ENCODE results near the gene SACS. TPM values are rescaled to one million over a fixed set of nuclear protein-coding genes. Genes with fewer than 3 reads are reported as not detected.
A peak's percentile ranks its signal among the peaks of the same experiment; 100 is the strongest.
"Not testable (repeated sequence)": the region's sequence is repeated elsewhere in the genome, so short reads cannot be mapped to it uniquely, and the experiment has no call there.

Gene SACS
- total and polyA plus RNA-seq, 3 experiments from 2014 or later = 7.8 to 50.6 (median 48.1) TPM

- Mint-ChIP-seq H3K36me3 (peaks cover 0 to 1% (median 0%) of the 10 kb centered on the region in 3 donors), H3K4me3 (no peak overlapping the region), H3K27me3 (peaks cover 5 to 13% of the 10 kb centered on the region in 2 donors), H3K27ac (no peak overlapping the region), H3K9me3 (no peaks in the 10 kb centered on the region), H3K4me1 (no peaks in the 10 kb centered on the region)
- Histone ChIP-seq H3K9me3 (ENCODE audit: low read length) (no peaks in the 10 kb centered on the region), H3K27ac (ENCODE audit: low read depth, low read length) (no peak overlapping the region), H3K36me3 (ENCODE audit: insufficient read depth, low read length) (no peaks in the 10 kb centered on the region), H3K4me1 (ENCODE audit: insufficient read depth, low read length) (no peaks in the 10 kb centered on the region), H3K27me3 (ENCODE audit: insufficient read depth, low read length, poor library complexity, severe bottlenecking) (no peaks in the 10 kb centered on the region), H3K4me3 (ENCODE audit: low read length) (no peak overlapping the region)
- ChIA-PET POLR2A (no interaction called here), CTCF (no interaction called here)
- DNase-seq = no peak
Observed at GRCh38 chr13:23414682-23415081, 18.8 kb downstream of the SACS start.

DNA sequence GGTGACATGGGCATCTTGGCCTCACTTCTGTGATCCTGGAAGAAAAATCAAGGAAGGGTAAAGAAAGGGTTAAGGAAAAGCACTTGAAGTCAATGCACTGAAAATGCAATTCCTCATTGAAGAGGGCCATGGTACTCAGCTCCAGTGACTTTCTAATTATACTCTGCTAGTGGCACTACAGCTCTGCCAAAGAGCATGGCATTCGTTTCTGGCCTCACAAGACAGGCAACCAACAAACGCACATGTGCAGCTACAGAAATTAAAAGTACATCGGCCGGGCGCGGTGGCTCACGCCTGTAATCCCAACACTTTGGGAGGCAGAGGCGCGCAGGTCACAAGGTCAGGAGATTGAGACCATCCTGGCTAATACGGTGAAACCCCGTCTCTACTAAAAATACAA is 21.8 kb downstream of the SACS start:
- no peaks in the 10 kb centered on the region for H3K9me3 Mint-ChIP-seq
- peaks cover 0 to 4% (median 3%) of the 10 kb centered on the region in 3 donors for H3K4me1 Mint-ChIP-seq
- H3K36me3 ChIP-seq (ENCODE audit: insufficient read depth, low read length) = no peaks in the 10 kb centered on the region

DNA sequence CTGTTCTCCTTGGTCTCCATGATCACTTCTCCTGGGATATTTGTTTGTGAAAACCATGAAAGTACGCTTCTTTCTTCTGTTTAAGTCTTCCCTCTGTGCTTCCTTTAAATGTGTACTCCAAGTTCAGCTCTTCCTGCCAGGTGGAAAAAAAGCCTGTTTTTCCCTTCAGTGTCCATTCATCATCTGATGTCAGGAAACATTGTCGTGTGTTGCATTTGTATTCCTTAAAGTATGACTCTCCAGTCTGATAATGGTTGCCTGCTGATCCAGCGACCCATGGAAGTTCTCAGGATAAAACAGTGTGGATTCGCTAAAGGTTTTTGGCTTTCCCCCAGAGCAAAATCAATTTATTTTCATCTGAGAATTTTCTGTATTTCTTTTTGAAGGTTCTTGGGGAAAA is 22.3 kb downstream of the SACS start:
- no peak overlapping the region for H3K4me3 ChIP-seq (ENCODE audit: low read length)
- Mint-ChIP-seq H3K27me3 (peaks cover 5 to 13% of the 10 kb centered on the region in 2 donors), H3K36me3 (peaks cover 0 to 1% (median 0%) of the 10 kb centered on the region in 3 donors), H3K9me3 (no peaks in the 10 kb centered on the region), H3K27ac (no peak overlapping the region), H3K4me3 (no peak overlapping the region), H3K4me1 (peaks cover 0 to 4% (median 4%) of the 10 kb centered on the region in 3 donors)
- H3K9me3 ChIP-seq (ENCODE audit: low read length) = no peaks in the 10 kb centered on the region
- ChIA-PET CTCF (no interaction called here), POLR2A (no interaction called here)
- DNase-seq = no peak
- H3K27me3 ChIP-seq (ENCODE audit: insufficient read depth, low read length, poor library complexity, severe bottlenecking) = no peaks in the 10 kb centered on the region
- no peaks in the 10 kb centered on the region for H3K4me1 ChIP-seq (ENCODE audit: insufficient read depth, low read length)
- no peak overlapping the region for H3K27ac ChIP-seq (ENCODE audit: low read depth, low read length)
- no peaks in the 10 kb centered on the region for H3K36me3 ChIP-seq (ENCODE audit: insufficient read depth, low read length)

More for the DNA sequence above, 21.8 kb downstream of the SACS start:
- ChIA-PET CTCF (no interaction called here), POLR2A (no interaction called here)
- no peak overlapping the region for H3K4me3 ChIP-seq (ENCODE audit: low read length)
- no peak for DNase-seq
- Mint-ChIP-seq H3K36me3 (peaks cover 0 to 1% (median 0%) of the 10 kb centered on the region in 3 donors), H3K27me3 (peaks cover 5 to 13% of the 10 kb centered on the region in 2 donors), H3K27ac (no peak overlapping the region), H3K4me3 (no peak overlapping the region)
- no peak overlapping the region for H3K27ac ChIP-seq (ENCODE audit: low read depth, low read length)
- H3K9me3 ChIP-seq (ENCODE audit: low read length) = no peaks in the 10 kb centered on the region
- H3K27me3 ChIP-seq (ENCODE audit: insufficient read depth, low read length, poor library complexity, severe bottlenecking) = no peaks in the 10 kb centered on the region
- no peaks in the 10 kb centered on the region for H3K4me1 ChIP-seq (ENCODE audit: insufficient read depth, low read length)

DNA sequence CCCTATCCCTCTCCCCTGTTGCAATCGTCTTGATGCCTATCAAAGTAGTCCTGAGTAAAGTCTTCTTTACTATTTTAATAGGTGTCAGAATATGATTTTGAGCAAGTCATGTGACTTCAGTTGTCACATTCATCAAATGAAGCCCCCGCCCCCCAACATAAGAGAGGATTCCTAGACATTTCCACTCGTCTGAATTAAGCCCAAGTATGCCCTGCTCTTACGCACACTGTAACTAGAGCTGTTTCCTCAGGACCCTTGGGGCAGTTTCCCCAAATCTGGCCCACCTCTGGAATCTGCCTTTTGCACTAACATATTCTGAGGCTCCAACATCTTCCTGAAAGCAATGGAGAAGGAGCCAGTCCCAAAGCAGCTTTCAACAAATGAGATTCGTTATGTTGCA is 25.5 kb downstream of the SACS start:
- Mint-ChIP-seq H3K4me3 (no peak overlapping the region), H3K27me3 (peaks cover 14 to 24% of the 10 kb centered on the region in 2 donors), H3K9me3 (no peaks in the 10 kb centered on the region), H3K36me3 (no peaks in the 10 kb centered on the region), H3K4me1 (peaks cover 0 to 4% (median 4%) of the 10 kb centered on the region in 3 donors), H3K27ac (peak overlapping the region in 1 of 8 donors; percentile 2)
- H3K4me3 ChIP-seq (ENCODE audit: low read length) = no peak overlapping the region
- ChIA-PET CTCF (interaction anchor here (1.0 to 1.3 kb wide), 2 partner anchors 18 kb away, joined by 3 read pairs; no protein-coding TSS in a partner anchor), POLR2A (interaction anchor here (0.5 kb wide), 1 partner anchor 35 kb away, joined by 5 read pairs; no protein-coding TSS in a partner anchor)
- no peaks in the 10 kb centered on the region for H3K27me3 ChIP-seq (ENCODE audit: insufficient read depth, low read length, poor library complexity, severe bottlenecking)
- H3K27ac ChIP-seq (ENCODE audit: low read depth, low read length) = no peak overlapping the region
- H3K36me3 ChIP-seq (ENCODE audit: insufficient read depth, low read length) = no peaks in the 10 kb centered on the region
- H3K4me1 ChIP-seq (ENCODE audit: insufficient read depth, low read length) = no peaks in the 10 kb centered on the region
- no peak for DNase-seq
- H3K9me3 ChIP-seq (ENCODE audit: low read length) = no peaks in the 10 kb centered on the region

DNA sequence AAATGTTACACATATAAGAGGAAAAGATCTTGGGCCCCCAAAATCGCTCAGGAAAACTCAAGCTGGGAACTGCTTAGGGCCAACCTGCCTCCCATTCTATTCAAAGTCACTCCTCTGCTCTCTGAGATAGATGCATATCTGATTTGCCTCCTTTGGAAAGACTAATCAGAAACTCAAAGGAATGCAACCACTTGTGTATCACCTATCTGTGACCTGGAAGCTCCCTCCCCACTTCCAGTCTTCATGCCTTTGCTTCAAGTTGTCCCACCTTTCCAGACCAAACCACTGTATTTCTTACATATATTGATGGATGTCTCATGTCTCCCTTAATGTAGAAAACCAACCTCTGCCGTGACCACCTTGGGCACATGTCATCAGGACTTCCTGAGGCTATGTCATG is 32.3 kb downstream of the SACS start:
- H3K27me3 ChIP-seq (ENCODE audit: insufficient read depth, low read length, poor library complexity, severe bottlenecking) = not testable (repeated sequence)

GRCh38 chr13:23399347-23399746 is 34.2 kb downstream of the SACS start:
- no peak for DNase-seq
- Histone ChIP-seq H3K27me3 (ENCODE audit: insufficient read depth, low read length, poor library complexity, severe bottlenecking) (no peaks in the 10 kb centered on the region), H3K9me3 (ENCODE audit: low read length) (no peaks in the 10 kb centered on the region), H3K4me1 (ENCODE audit: insufficient read depth, low read length) (no peaks in the 10 kb centered on the region), H3K4me3 (ENCODE audit: low read length) (no peak overlapping the region), H3K27ac (ENCODE audit: low read depth, low read length) (no peak overlapping the region), H3K36me3 (ENCODE audit: insufficient read depth, low read length) (no peaks in the 10 kb centered on the region)
- H3K27me3 Mint-ChIP-seq = peaks cover 14 to 39% of the 10 kb centered on the region in 2 donors
- H3K36me3 Mint-ChIP-seq = peaks cover 0 to 10% (median 0%) of the 10 kb centered on the region in 3 donors
- ChIA-PET CTCF (interaction anchor here (1.6 kb wide), 1 partner anchor 24 kb away, joined by 3 read pairs; no protein-coding TSS in a partner anchor), POLR2A (no interaction called here)
- no peak overlapping the region for H3K4me3 Mint-ChIP-seq
- peaks cover 3 to 9% (median 6%) of the 10 kb centered on the region in 5 donors for H3K9me3 Mint-ChIP-seq
- H3K27ac Mint-ChIP-seq = no peak overlapping the region
- H3K4me1 Mint-ChIP-seq = no peaks in the 10 kb centered on the region

More for the DNA sequence above, 32.3 kb downstream of the SACS start:
- H3K4me3 ChIP-seq (ENCODE audit: low read length); H3K27ac Mint-ChIP-seq; H3K9me3 ChIP-seq (ENCODE audit: low read length); H3K4me3 Mint-ChIP-seq; H3K27ac ChIP-seq (ENCODE audit: low read depth, low read length); CTCF ChIA-PET; DNase-seq; POLR2A ChIA-PET; H3K9me3 Mint-ChIP-seq; H3K4me1 ChIP-seq (ENCODE audit: insufficient read depth, low read length); H3K4me1 Mint-ChIP-seq; H3K36me3 ChIP-seq (ENCODE audit: insufficient read depth, low read length): not testable (repeated sequence)
- H3K36me3 Mint-ChIP-seq = peaks cover 0 to 10% (median 0%) of the 10 kb centered on the region in 3 donors
- peaks cover 13 to 37% of the 10 kb centered on the region in 2 donors for H3K27me3 Mint-ChIP-seq

GRCh38 chr13:23394821-23395220 is 38.7 kb downstream of the SACS start:
- ChIA-PET POLR2A (no interaction called here), CTCF (no interaction called here)
- Histone ChIP-seq H3K36me3 (ENCODE audit: insufficient read depth, low read length) (no peaks in the 10 kb centered on the region), H3K4me1 (ENCODE audit: insufficient read depth, low read length) (no peaks in the 10 kb centered on the region), H3K27ac (ENCODE audit: low read depth, low read length) (no peak overlapping the region), H3K27me3 (ENCODE audit: insufficient read depth, low read length, poor library complexity, severe bottlenecking) (no peaks in the 10 kb centered on the region), H3K9me3 (ENCODE audit: low read length) (no peaks in the 10 kb centered on the region), H3K4me3 (ENCODE audit: low read length) (no peak overlapping the region)
- Mint-ChIP-seq H3K36me3 (peaks cover 0 to 8% (median 0%) of the 10 kb centered on the region in 3 donors), H3K4me1 (no peaks in the 10 kb centered on the region), H3K4me3 (no peak overlapping the region), H3K9me3 (peaks cover 3 to 7% (median 6%) of the 10 kb centered on the region in 5 donors), H3K27me3 (peaks cover 3 to 17% of the 10 kb centered on the region in 2 donors), H3K27ac (no peak overlapping the region)
- DNase-seq = no peak

GRCh38 chr13:23392925-23393645 is 40.4 kb downstream of the SACS start:
- no peaks in the 10 kb centered on the region for H3K4me1 Mint-ChIP-seq
- POLR2A ChIA-PET = no interaction called here
- H3K27me3 Mint-ChIP-seq = peaks cover 3 to 7% of the 10 kb centered on the region in 2 donors

More at GRCh38 chr13:23392925-23393645, 40.4 kb downstream of the SACS start:
- H3K27me3 ChIP-seq (ENCODE audit: insufficient read depth, low read length, poor library complexity, severe bottlenecking) = no peaks in the 10 kb centered on the region
- H3K27ac Mint-ChIP-seq = peak overlapping the region in 2 of 8 donors; percentile 5 to 86
- no peaks in the 10 kb centered on the region for H3K9me3 Mint-ChIP-seq
- no peak overlapping the region for H3K27ac ChIP-seq (ENCODE audit: low read depth, low read length)
- no peaks in the 10 kb centered on the region for H3K9me3 ChIP-seq (ENCODE audit: low read length)
- no peak for DNase-seq
- CTCF ChIA-PET = no interaction called here
- no peak overlapping the region for H3K4me3 Mint-ChIP-seq
- no peaks in the 10 kb centered on the region for H3K36me3 Mint-ChIP-seq
- no peaks in the 10 kb centered on the region for H3K36me3 ChIP-seq (ENCODE audit: insufficient read depth, low read length)
- H3K4me1 ChIP-seq (ENCODE audit: insufficient read depth, low read length) = no peaks in the 10 kb centered on the region
- H3K4me3 ChIP-seq (ENCODE audit: low read length) = no peak overlapping the region

All from CD8-positive, alpha-beta memory T cell (primary cell).